IMR-90 (cell line): Measurements from ENCODE around the gene LRRC10. TPM values are rescaled to one million over a fixed set of nuclear protein-coding genes. Genes with fewer than 3 reads are reported as not detected.

ENCODE experiments used
- ATAC-seq: fragments of 200-7000 bp; cut with Tn5 transposase; 2 replicates; pipeline ENCODE4 v1.9.1; 2020; ENCODE audit warnings: low read depth, mild to moderate bottlenecking, moderate library complexity
- BruUV-seq: library from RNA; stranded (reverse); fragments of 400-500 nt; replicated peaks from 2 replicates; lab custom pipeline; 2021; lab: Mats Ljungman, UMichigan
- CTCF ChIA-PET: fragments of 300-600 bp; formaldehyde crosslinking; extraction: SDS; loops from one replicate; lab custom pipeline; 2021; ENCODE audit warnings: antibody characterized with exemption; lab: Yijun Ruan, JAX
- POLR2A ChIA-PET: fragments of 300-600 bp; sonication (Branson Sonifier 250); formaldehyde crosslinking; loops from one replicate; lab custom pipeline; 2022; ENCODE audit warnings: antibody characterized with exemption; ENCODE audit not compliant: unreplicated experiment; lab: Charles Lee
- DNase-seq: peaks from one replicate; pipeline ENCODE4 v3.0.0; 2013
- H2AFZ ChIP-seq: replicated peaks from 2 replicates; pipeline ENCODE3; 2013; ENCODE audit warnings: low read length, mild to moderate bottlenecking; ENCODE audit not compliant: poor library complexity
- H2AK5ac ChIP-seq: 2 replicates; pipeline ENCODE4 v1.6.1; 2013; ENCODE audit warnings: low read depth, low read length, inconsistent platforms
- H2AK9ac ChIP-seq: replicated peaks from 2 replicates; pipeline ENCODE3; 2013; ENCODE audit warnings: mild to moderate bottlenecking, low read depth, low read length, moderate library complexity; ENCODE audit not compliant: poor library complexity
- H2BK120ac ChIP-seq: 2 replicates; pipeline ENCODE4 v1.6.1; 2013; ENCODE audit warnings: low read depth, low read length, inconsistent platforms
- H2BK15ac ChIP-seq: 3 replicates; pipeline ENCODE4 v1.6.1; 2013; ENCODE audit warnings: low read depth, low read length, inconsistent platforms
- H2BK20ac ChIP-seq: 2 replicates; pipeline ENCODE4 v1.6.1; 2013; ENCODE audit warnings: low read depth, mild to moderate bottlenecking, inconsistent platforms, low read length, moderate library complexity
- H2BK5ac ChIP-seq: 2 replicates; pipeline ENCODE4 v1.6.1; 2013; ENCODE audit warnings: mild to moderate bottlenecking, low read depth, low read length, inconsistent platforms; ENCODE audit not compliant: poor library complexity, severe bottlenecking
- H3K14ac ChIP-seq: replicated peaks from 2 replicates; pipeline ENCODE4 v1.6.1; 2013; ENCODE audit warnings: low read depth, low read length, inconsistent platforms
- H3K18ac ChIP-seq: 2 replicates; pipeline ENCODE4 v1.6.1; 2013; ENCODE audit warnings: low read depth, low read length, control low read depth
- H3K23ac ChIP-seq: 2 replicates; pipeline ENCODE4 v1.6.1; 2013; ENCODE audit warnings: low read depth, low read length, inconsistent platforms
- H3K27ac ChIP-seq: 2 replicates; pipeline ENCODE4 v1.5.1; 2013; ENCODE audit warnings: mild to moderate bottlenecking, control low read depth, low read length; ENCODE audit not compliant: insufficient read depth
- H3K27me3 ChIP-seq: 2 replicates; pipeline ENCODE4 v1.6.1; 2013; ENCODE audit warnings: low read length; ENCODE audit not compliant: control insufficient read depth, insufficient read depth
- H3K36me3 ChIP-seq: 2 replicates; pipeline ENCODE4 v1.6.1; 2013; ENCODE audit warnings: low read length, mixed read lengths; ENCODE audit not compliant: control insufficient read depth, insufficient read depth
- H3K4ac ChIP-seq: 2 replicates; pipeline ENCODE4 v1.6.1; 2013; ENCODE audit warnings: low read depth, low read length, inconsistent platforms
- H3K4me1 ChIP-seq: 2 replicates; pipeline ENCODE4 v1.6.1; 2013; ENCODE audit warnings: low read length, mixed read lengths; ENCODE audit not compliant: control insufficient read depth, insufficient read depth
- H3K4me2 ChIP-seq: 2 replicates; pipeline ENCODE4 v1.6.1; 2013; ENCODE audit warnings: low read depth, mild to moderate bottlenecking, control low read depth, low read length, moderate library complexity
- H3K4me3 ChIP-seq: 2 replicates; pipeline ENCODE4 v1.5.1; 2013; ENCODE audit warnings: low read depth, mild to moderate bottlenecking, control low read depth, low read length, moderate library complexity; ENCODE audit not compliant: insufficient read depth
- H3K56ac ChIP-seq: 2 replicates; pipeline ENCODE4 v1.6.1; 2013; ENCODE audit warnings: low read length, inconsistent platforms; ENCODE audit not compliant: insufficient read depth; ENCODE audit errors: extremely low read depth
- H3K79me1 ChIP-seq, 2 experiments: 2 replicates each; pipeline ENCODE4 v1.6.1; 2013; ENCODE audit warnings: low read length in 2 of 2, inconsistent platforms in 1 of 2, low read depth in 1 of 2
- H3K9ac ChIP-seq: 2 replicates; pipeline ENCODE4 v1.6.1; 2013; ENCODE audit warnings: low read depth, low read length, control low read depth
- H3K9me1 ChIP-seq: 2 replicates; pipeline ENCODE4 v1.6.1; 2013; ENCODE audit warnings: low read length, inconsistent platforms; ENCODE audit not compliant: insufficient read depth
- H3K9me3 ChIP-seq: 2 replicates; pipeline ENCODE4 v1.6.1; 2013; ENCODE audit warnings: low read length; ENCODE audit not compliant: control insufficient read depth, insufficient read depth
- H4K20me1 ChIP-seq: 2 replicates; pipeline ENCODE4 v1.6.1; 2013; ENCODE audit warnings: low read length, inconsistent platforms; ENCODE audit not compliant: insufficient read depth
- H4K5ac ChIP-seq: 2 replicates; pipeline ENCODE4 v1.6.1; 2013; ENCODE audit warnings: mild to moderate bottlenecking, low read depth, low read length, control low read depth
- H4K8ac ChIP-seq, 2 experiments: 2 replicates each; pipeline ENCODE4 v1.6.1; 2013; ENCODE audit warnings: low read depth in 2 of 2, low read length in 2 of 2, control low read depth in 1 of 2, inconsistent platforms in 1 of 2
- H4K91ac ChIP-seq: 2 replicates; pipeline ENCODE4 v1.6.1; 2013; ENCODE audit warnings: low read depth, low read length, inconsistent platforms; ENCODE audit not compliant: insufficient read depth
- NFE2L2 ChIP-seq: fragments of 150-350 bp; IDR thresholded peaks from 2 replicates; pipeline ENCODE4 v1.6.1; 2016; ENCODE audit warnings: low read depth, mild to moderate bottlenecking, low read length
- WGBS, 2 experiments: methylation state at CpG; one replicate each; pipeline versions ENCODE4 v1.1.5 to v1.1.7; 2013; ENCODE audit warnings: missing lambda C conversion rate in 2 of 2; ENCODE audit not compliant: insufficient read length in 1 of 2; ENCODE audit errors: extremely low coverage in 2 of 2; 5-methylcytosine and 5-hydroxymethylcytosine counted together
- dilution Hi-C: fragments of 300-500 bp; cut with HindIII; formaldehyde crosslinking; loops from one replicate; pipeline ENCODE4 v1.14.3; 2018; ENCODE audit warnings: low sequenced_read_pairs; ENCODE audit not compliant: unreplicated experiment
- in situ Hi-C: fragments of 300-500 bp; cut with MboI; formaldehyde crosslinking; loops from 3 replicates; pipeline ENCODE4 v1.14.3; 2019; ENCODE audit warnings: low sequenced_read_pairs, inconsistent platforms, mixed read lengths
- intact Hi-C: fragments of 100-400 bp; cut with micrococcal nuclease; formaldehyde crosslinking; loops from 2 replicates; pipeline ENCODE4 v1.10.0; 2022
- polyA plus RNA-seq, 3 experiments: library from polyadenylated mRNA; depleted of rRNA; stranded (reverse); fragments of >200 nt; gene quantifications; 2 replicates each; pipeline ENCODE4 v1.2.3, GENCODE V29; 2012; ENCODE audit warnings: low replicate concordance in 1 of 3
- total RNA-seq: library from RNA; depleted of rRNA; stranded (reverse); fragments of >200 nt; gene quantifications from 2 replicates; pipeline ENCODE4 v1.2.3, GENCODE V29; 2012

Gene LRRC10
- total and polyA plus RNA-seq, 2 of the 4 experiments (the other 2 are of a cell fraction) = not detected

DNA sequence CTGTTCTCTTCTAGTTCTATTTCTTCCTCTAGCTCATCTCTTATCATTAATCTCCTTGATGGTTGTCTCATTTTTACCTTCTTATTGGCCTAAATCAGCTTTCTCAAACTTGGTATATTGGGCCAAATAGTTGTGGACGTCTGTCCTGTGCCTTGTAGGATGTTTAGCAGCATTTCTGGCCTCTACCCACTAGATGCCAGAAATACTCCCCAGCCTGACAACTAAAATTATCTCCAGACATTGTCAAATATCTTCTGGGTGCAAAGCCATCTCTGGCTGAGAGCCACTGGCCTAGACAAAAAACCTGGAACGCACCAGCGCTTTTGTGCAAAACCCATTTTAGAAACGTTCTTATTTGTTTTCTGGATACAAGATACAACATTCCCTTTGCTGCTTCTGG is 38.8 kb upstream of the LRRC10 start:
- Histone ChIP-seq H2BK5ac (peak overlapping the region; percentile 7), H2AFZ (no peak overlapping the region), H4K91ac (peak overlapping the region; percentile 27; the same call in 1 of the 2 replicates), H3K9ac (no peak overlapping the region), H3K4ac (no peak overlapping the region), H3K56ac (no peak overlapping the region), H3K23ac (no peak overlapping the region), H4K8ac (no peak overlapping the region), H2AK9ac (no peak overlapping the region), H3K27ac (no peak overlapping the region), H3K9me1 (no peaks in the 10 kb centered on the region), H2AK5ac (0 out of 2 replicates have a peak overlapping the region, but pooled peaks have one; percentile 25), H4K20me1 (no peaks in the 10 kb centered on the region), H3K36me3 (no peaks in the 10 kb centered on the region), H3K4me1 (peaks cover 3% of the 10 kb centered on the region; the same call in 1 of the 2 replicates), H2BK20ac (0 out of 2 replicates have a peak overlapping the region, but pooled peaks have one; percentile 21), H3K27me3 (no peaks in the 10 kb centered on the region), H3K14ac (no peak overlapping the region), H4K5ac (no peak overlapping the region; the same call in 1 of the 2 replicates), H3K18ac (no peak overlapping the region), H2BK15ac (no peak overlapping the region), H3K9me3 (no peaks in the 10 kb centered on the region), H3K79me1 (no peaks in the 10 kb centered on the region), H3K4me3 (no peak overlapping the region), H3K4me2 (no peak overlapping the region), H2BK120ac (no peak overlapping the region; the same call in 1 of the 2 replicates)
- ATAC-seq (no peak), DNase-seq (no peak)
- intact Hi-C loops = no loop called here
- TF ChIP-seq NFE2L2 = no peak
- ChIA-PET POLR2A (no interaction called here), CTCF (interaction anchor here (4.4 kb wide), 1 partner anchor 11 kb away, joined by 16 read pairs; no protein-coding TSS in a partner anchor)
- dilution Hi-C loops = no loop called here
- WGBS, 2 experiments = no CpG with 5 or more reads among the region's 4 CpGs
- in situ Hi-C loops = no loop called here
- no TSS peak for BruUV-seq
